PC-3 (cell line): Measurements from ENCODE around the gene CDH22. TPM values are rescaled to one million over a fixed set of nuclear protein-coding genes. Genes with fewer than 3 reads are reported as not detected.

ENCODE experiments used
- ATAC-seq: fragments of 200-7000 bp; cut with Tn5 transposase; 2 replicates; pipeline ENCODE4 v1.9.1; 2020; ENCODE audit warnings: mild to moderate bottlenecking, moderate library complexity
- BruUV-seq: library from RNA; stranded (reverse); fragments of 400-500 nt; replicated peaks from 2 replicates; lab custom pipeline; 2021; lab: Mats Ljungman, UMichigan
- CTCF ChIA-PET: fragments of 300-600 bp; sonication (Branson Sonifier 250); formaldehyde crosslinking; loops from one replicate; lab custom pipeline; 2022; ENCODE audit warnings: antibody characterized with exemption; lab: Charles Lee
- POLR2A ChIA-PET: fragments of 300-600 bp; sonication (Branson Sonifier 250); formaldehyde crosslinking; loops from one replicate; lab custom pipeline; 2022; ENCODE audit warnings: antibody characterized with exemption; ENCODE audit not compliant: unreplicated experiment; lab: Charles Lee
- DNase-seq: peaks from one replicate; pipeline ENCODE4 v3.0.0-alpha.2; 2015
- H2AFZ ChIP-seq: fragments of 300-600 bp; sonication (generic); 2 replicates; pipeline ENCODE4 v1.6.0; 2016; ENCODE audit warnings: antibody characterized with exemption, low read length
- H3F3A ChIP-seq: fragments of 300-600 bp; sonication (generic); one replicate; pipeline ENCODE4 v1.6.0; 2017; ENCODE audit warnings: antibody characterized with exemption, low read length, control low read depth, mild to moderate bottlenecking; ENCODE audit not compliant: unreplicated experiment
- H3K27ac ChIP-seq: fragments of 300-600 bp; sonication (generic); 2 replicates; pipeline ENCODE4 v1.5.1; 2016; ENCODE audit warnings: mild to moderate bottlenecking, low read length
- H3K27me3 ChIP-seq: fragments of 300-600 bp; sonication (generic); 2 replicates; pipeline ENCODE4 v1.6.1; 2016; ENCODE audit warnings: low read length, mixed read lengths
- H3K36me3 ChIP-seq: fragments of 300-600 bp; sonication (generic); 2 replicates; pipeline ENCODE4 v1.6.1; 2016; ENCODE audit warnings: low read depth, mixed run types, low read length, mixed read lengths
- H3K4me1 ChIP-seq: fragments of 300-600 bp; sonication (generic); 2 replicates; pipeline ENCODE4 v1.5.1; 2016; ENCODE audit warnings: low read length; ENCODE audit not compliant: insufficient read depth
- H3K4me2 ChIP-seq: fragments of 300-600 bp; sonication (generic); 2 replicates; pipeline ENCODE4 v1.6.0; 2016; ENCODE audit warnings: low read length
- H3K4me3 ChIP-seq: fragments of 300-600 bp; sonication (generic); 2 replicates; pipeline ENCODE4 v1.5.1; 2016; ENCODE audit warnings: mild to moderate bottlenecking, low read length, mixed read lengths
- H3K79me2 ChIP-seq: fragments of 300-600 bp; sonication (generic); 2 replicates; pipeline ENCODE4 v1.6.1; 2017; ENCODE audit warnings: low read length, mixed read lengths
- H3K9ac ChIP-seq: fragments of 300-600 bp; sonication (generic); 2 replicates; pipeline ENCODE4 v1.6.0; 2016; ENCODE audit warnings: mild to moderate bottlenecking, low read length
- H3K9me2 ChIP-seq: fragments of 300-600 bp; sonication (generic); replicated peaks from 2 replicates; pipeline ENCODE4 v1.6.1; 2016; ENCODE audit warnings: mixed run types, low read length, mixed read lengths
- H3K9me3 ChIP-seq: fragments of 300-600 bp; sonication (generic); 2 replicates; pipeline ENCODE4 v1.6.1; 2016; ENCODE audit warnings: low read length, mixed read lengths
- H4K20me1 ChIP-seq: fragments of 300-600 bp; sonication (generic); 2 replicates; pipeline ENCODE4 v1.6.1; 2016; ENCODE audit warnings: low read length, mixed read lengths
- CTCF ChIP-seq: fragments of 300-600 bp; sonication (generic); conservative IDR thresholded peaks from 2 replicates; pipeline ENCODE4 v1.5.1; 2017; ENCODE audit warnings: antibody characterized with exemption, low read depth, mild to moderate bottlenecking, low read length
- EZH2 ChIP-seq: fragments of 300-600 bp; sonication (generic); IDR thresholded peaks from one replicate; pipeline ENCODE4 v1.6.1; 2017; ENCODE audit warnings: antibody characterized with exemption, mild to moderate bottlenecking, low read length; ENCODE audit not compliant: unreplicated experiment
- EZH2phosphoT487 ChIP-seq: fragments of 300-600 bp; sonication (generic); IDR thresholded peaks from 2 replicates; pipeline ENCODE4 v1.6.1; 2018; ENCODE audit warnings: mild to moderate bottlenecking, antibody characterized with exemption, low read length, borderline replicate concordance
- intact Hi-C: fragments of 100-400 bp; cut with micrococcal nuclease; formaldehyde crosslinking; loops from 2 replicates; pipeline ENCODE4 v1.9.0; 2023
- total RNA-seq: library from RNA; depleted of rRNA; stranded (reverse); fragments of >200 nt; gene quantifications from 2 replicates; pipeline ENCODE4 v1.2.3, GENCODE V29; 2014

The CDH22 gene
- total RNA-seq, 1 experiment from 2014 or later: not detected

GRCh38 chr20:46330831-46331371 lies 22.6 kb upstream of the CDH22 start:
- no peaks in the 10 kb centered on the region for H3K36me3 ChIP-seq
- no peaks in the 10 kb centered on the region for H3K9me2 ChIP-seq
- intact Hi-C loops: no loop called here
- no peaks in the 10 kb centered on the region for H4K20me1 ChIP-seq
- H3K9ac ChIP-seq: no peak overlapping the region
- BruUV-seq: no TSS peak
- TF ChIP-seq EZH2phosphoT487 (no peak), EZH2 (no peak), CTCF (no peak)
- no peak overlapping the region for H3K4me2 ChIP-seq
- 0 out of 2 replicates have a peak, but pooled peaks cover 11% of the 10 kb centered on the region for H3K27me3 ChIP-seq
- DNase-seq (no peak), ATAC-seq (no peak)
- H3K9me3 ChIP-seq: no peaks in the 10 kb centered on the region
- no peaks in the 10 kb centered on the region for H3K4me1 ChIP-seq
- no peak overlapping the region for H3K27ac ChIP-seq
- H2AFZ ChIP-seq: no peak overlapping the region
- ChIA-PET CTCF (no interaction called here), POLR2A (no interaction called here)
- no peaks in the 10 kb centered on the region for H3F3A ChIP-seq
- no peaks in the 10 kb centered on the region for H3K79me2 ChIP-seq
- H3K4me3 ChIP-seq: no peak overlapping the region

GRCh38 chr20:46330072-46330763 lies 21.9 kb upstream of the CDH22 start:
- CTCF ChIA-PET: no interaction called here

More at GRCh38 chr20:46330072-46330763, 21.9 kb upstream of the CDH22 start:
- DNase-seq (no peak), ATAC-seq (no peak)
- Histone ChIP-seq H3K79me2 (no peaks in the 10 kb centered on the region), H3K9me3 (no peaks in the 10 kb centered on the region), H3K4me1 (no peaks in the 10 kb centered on the region), H3K4me3 (no peak overlapping the region), H3K9me2 (no peaks in the 10 kb centered on the region), H3K27ac (no peak overlapping the region), H3K27me3 (0 out of 2 replicates have a peak, but pooled peaks cover 6% of the 10 kb centered on the region), H3K36me3 (no peaks in the 10 kb centered on the region), H3K9ac (no peak overlapping the region), H3K4me2 (no peak overlapping the region), H3F3A (no peaks in the 10 kb centered on the region), H4K20me1 (no peaks in the 10 kb centered on the region), H2AFZ (no peak overlapping the region)
- intact Hi-C loops: no loop called here
- POLR2A ChIA-PET: no interaction called here
- BruUV-seq: no TSS peak
- TF ChIP-seq EZH2 (no peak), EZH2phosphoT487 (no peak), CTCF (no peak)
